ENCODE data around the gene SHISA7.

DNA sequence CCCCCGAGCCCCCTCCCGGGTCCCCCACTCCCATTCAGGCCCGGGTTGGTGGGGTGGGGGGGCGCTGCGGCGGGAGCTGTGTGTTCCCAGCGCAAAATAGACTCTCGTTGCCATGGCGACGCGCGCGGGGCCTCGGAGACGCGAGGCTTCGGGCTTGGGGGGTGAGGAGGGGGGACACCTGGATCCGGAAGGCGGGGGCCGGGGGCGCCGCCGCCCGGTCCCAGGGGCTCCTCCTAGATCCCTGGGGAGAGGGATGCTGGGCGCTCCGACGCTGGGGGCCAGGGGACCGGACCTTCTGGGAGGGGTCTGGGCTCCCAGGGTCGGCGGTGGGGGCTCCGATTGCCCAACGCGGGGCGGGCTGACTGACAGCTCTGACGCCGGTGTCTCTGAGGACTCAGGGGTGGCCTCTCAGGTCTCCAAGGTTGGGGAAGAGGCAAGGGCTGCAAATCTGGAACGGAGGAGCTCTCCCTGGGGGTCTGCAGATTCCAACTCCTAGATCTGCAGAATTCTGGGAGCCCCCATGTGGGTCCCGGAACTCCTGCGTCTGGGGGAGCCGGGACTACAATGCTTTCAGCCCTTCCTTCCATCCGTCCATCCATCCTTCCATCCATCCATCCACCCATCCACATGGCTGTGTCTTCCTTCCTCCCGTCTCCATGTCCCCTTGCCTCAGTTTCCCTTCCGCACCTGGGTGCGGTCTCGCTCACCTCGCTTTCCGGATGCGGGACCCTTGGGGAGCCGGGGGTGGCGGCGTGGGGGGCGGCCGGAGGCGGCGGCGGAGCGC lies 9.1 kb upstream of the SHISA7 start:
- TF ChIP-seq CTCF (IDR thresholded peaks at IDR 0.05) = no peak
- TF ChIP-seq POLR2A (IDR thresholded peaks at IDR 0.05; ENCODE audit: low read length) = no peak
- TF ChIP-seq POLR2AphosphoS2 (conservative IDR thresholded peaks at IDR 0.05; ENCODE audit: low read length) = no peak
- TF ChIP-seq RAD21 (conservative IDR thresholded peaks at IDR 0.05 in 1 of 2, IDR thresholded peaks at IDR 0.05 in 1 of 2) = no peak
- no peak for TF ChIP-seq MAFK (IDR thresholded peaks at IDR 0.05; ENCODE audit: partially characterized antibody)
- no peak for TF ChIP-seq FOSL2 (IDR thresholded peaks at IDR 0.05)
- TF ChIP-seq FOSL2 (CRISPR knock-in tag; IDR thresholded peaks at IDR 0.05) = no peak
